H1 (cell line): ENCODE data around the gene SERPING1. TPM values are rescaled to one million over a fixed set of nuclear protein-coding genes. Genes with fewer than 3 reads are reported as not detected.

ENCODE experiments used
- POU5F1 ChIP-seq: IDR thresholded peaks from 2 replicates; pipeline ENCODE4 v1.6.1; 2011; ENCODE audit warnings: low read depth, mild to moderate bottlenecking, low read length, moderate library complexity
- RAD21 ChIP-seq, 2 experiments: IDR thresholded peaks in 1 of 2; conservative IDR thresholded peaks in 1 of 2; 2 replicates each; pipeline ENCODE4 v1.6.1; 2011; ENCODE audit warnings: low read depth in 2 of 2, low read length in 2 of 2, improper control_type of control experiment in 1 of 2, inconsistent platforms in 1 of 2, mild to moderate bottlenecking in 1 of 2, moderate library complexity in 1 of 2
- SIN3A ChIP-seq, 2 experiments: IDR thresholded peaks in 1 of 2; conservative IDR thresholded peaks in 1 of 2; 2 replicates each; pipeline ENCODE4 v1.6.1; 2011 to 2012; ENCODE audit warnings: low read length in 2 of 2, improper control_type of control experiment in 1 of 2, low read depth in 1 of 2, mild to moderate bottlenecking in 1 of 2
- SRF ChIP-seq: IDR thresholded peaks from 2 replicates; pipeline ENCODE4 v1.6.1; 2011; ENCODE audit warnings: mild to moderate bottlenecking, low read depth, low read length, moderate library complexity
- polyA plus RNA-seq, 7 experiments: library from polyadenylated mRNA; depleted of rRNA in 3 of 7; stranded (reverse) in 5 of 7; unstranded in 2 of 7; fragments of >200 nt in 5 of 7; fragments of 200-250 nt in 2 of 7; gene quantifications; 1 replicate in 5 of 7; 2 replicates in 1 of 7; 4 replicates in 1 of 7; pipeline versions ENCODE4 v1.2.1 to v1.2.3, GENCODE V29; 2011 to 2013; ENCODE audit warnings: missing spikeins in 2 of 7, mixed read lengths in 2 of 7
- total RNA-seq: library from RNA; stranded (reverse); fragmentation: NEBNext Ultra II Directional; extraction: Animal tissue kit (Norgen Biotek cat#: 25700); gene quantifications from 2 replicates; pipeline ENCODE4 v1.2.1, GENCODE V29; 2021

Gene SERPING1
- total and polyA plus RNA-seq, 2 of the 8 experiments (the other 6 are each of a cell fraction or from before 2014, with no cell fraction given) = 50.9 to 54.8 TPM

GRCh38 chr11:57552479-57552878, 45.0 kb upstream of the SERPING1 start (continued):
- TF ChIP-seq RAD21 (IDR thresholded peaks at IDR 0.05 in 1 of 2, conservative IDR thresholded peaks at IDR 0.05 in 1 of 2; ENCODE audit: low read depth in 2 of 2, low read length in 2 of 2) (no peak), SIN3A (conservative IDR thresholded peaks at IDR 0.05 in 1 of 2, IDR thresholded peaks at IDR 0.05 in 1 of 2; ENCODE audit: low read depth in 1 of 2, low read length in 2 of 2) (no peak), SRF (no peak), POU5F1 (no peak)
